Esophagus muscularis mucosa (tissue), 4 donors: ENCODE data around the gene POLR2C. TPM values are rescaled to one million over a fixed set of nuclear protein-coding genes. Genes with fewer than 3 reads are reported as not detected.

Experiments used
- DNase-seq: peaks from one replicate; pipeline ENCODE4 v3.0.0-alpha.2; 2017; ENCODE audit errors: extremely low spot score
- H3K27ac ChIP-seq, 4 donors: fragments of 200-600 bp; sonication (generic); replicated peaks in 1 of 4; 1 replicate in 3 of 4; 2 replicates in 1 of 4; pipeline ENCODE4 v1.5.1; 2016 to 2019; ENCODE audit warnings: mild to moderate bottlenecking in 1 of 4
- H3K27me3 ChIP-seq, 4 donors: fragments of 200-600 bp; sonication (generic); one replicate each; pipeline versions ENCODE4 v1.5.1 to v1.6.0; 2016 to 2019
- H3K36me3 ChIP-seq, 4 donors: fragments of 200-600 bp; sonication (generic); one replicate each; pipeline ENCODE4 v1.5.1; 2016 to 2019
- H3K4me1 ChIP-seq, 4 donors: fragments of 200-600 bp; sonication (generic); one replicate each; pipeline ENCODE4 v1.5.1; 2016 to 2019
- H3K4me3 ChIP-seq, 4 donors: fragments of 200-600 bp; sonication (generic); 1 replicate in 2 of 4; 2 replicates in 2 of 4; pipeline ENCODE4 v1.5.1; 2016 to 2019; ENCODE audit warnings: mild to moderate bottlenecking in 4 of 4, moderate library complexity in 1 of 4
- H3K9me3 ChIP-seq, 4 donors: fragments of 200-600 bp; sonication (generic); 1 replicate in 3 of 4; 2 replicates in 1 of 4; pipeline ENCODE4 v1.5.1; 2016 to 2019
- CTCF ChIP-seq, 3 experiments: fragments of 200-600 bp in 2 of 3; fragments of 450-650 bp in 1 of 3; sonication (generic) in 2 of 3; IDR thresholded peaks; one replicate each; pipeline ENCODE4 v1.5.1; 2017 to 2019; ENCODE audit warnings: antibody characterized with exemption in 3 of 3, mild to moderate bottlenecking in 2 of 3, moderate library complexity in 1 of 3
- EP300 ChIP-seq: sonication (generic); formaldehyde crosslinking; IDR thresholded peaks from one replicate; pipeline ENCODE4 v1.6.1; 2017; ENCODE audit warnings: antibody characterized with exemption
- POLR2A ChIP-seq: fragments of 450-650 bp; IDR thresholded peaks from one replicate; pipeline ENCODE4 v1.6.1; 2017; ENCODE audit warnings: antibody characterized with exemption, moderate library complexity, mild to moderate bottlenecking, low read depth
- POLR2AphosphoS5 ChIP-seq, 2 donors: sonication (generic); formaldehyde crosslinking; IDR thresholded peaks; one replicate each; pipeline ENCODE4 v1.6.1; 2017; ENCODE audit warnings: antibody characterized with exemption in 2 of 2
- WGBS: methylation state at CpG from one replicate; pipeline ENCODE4 v1.1.5; 2018; 5-methylcytosine and 5-hydroxymethylcytosine counted together
- intact Hi-C: fragments of 100-400 bp; cut with DNase I; formaldehyde crosslinking; loops from one replicate; pipeline ENCODE4 v1.15.1; 2023
- total RNA-seq, 4 donors: library from RNA; depleted of rRNA; stranded (reverse); fragments of >200 nt; gene quantifications; one replicate each; pipeline versions ENCODE4 v1.1.0 to v1.2.1, GENCODE V29; 2016

Gene POLR2C
- total RNA-seq, 4 donors from 2014 or later = 95.5 to 154 (median 107) TPM

GRCh38 chr16:57419506-57419905 is 43.0 kb upstream of the POLR2C start:
- Histone ChIP-seq H3K27ac (peak overlapping the region in 3 of 4 donors; percentile 16 to 60 (median 46)), H3K9me3 (no peaks in the 10 kb centered on the region), H3K36me3 (no peaks in the 10 kb centered on the region), H3K27me3 (no peaks in the 10 kb centered on the region), H3K4me3 (no peak overlapping the region), H3K4me1 (peaks cover 38 to 54% (median 47%) of the 10 kb centered on the region in 4 donors)
- TF ChIP-seq CTCF (IDR thresholded peaks at IDR 0.05) = no peak
- TF ChIP-seq POLR2AphosphoS5 (IDR thresholded peaks at IDR 0.05) = no peak
- no peak for TF ChIP-seq POLR2A
- no peak for TF ChIP-seq EP300
- DNase-seq = no peak
- 69% methylated on average over 6 of the region's 6 CpGs for WGBS
- intact Hi-C loops = loop anchor here (5.0 kb wide), 2 partner anchors 47 to 98 kb away; partner anchors contain the start of gene CX3CL1

DNA sequence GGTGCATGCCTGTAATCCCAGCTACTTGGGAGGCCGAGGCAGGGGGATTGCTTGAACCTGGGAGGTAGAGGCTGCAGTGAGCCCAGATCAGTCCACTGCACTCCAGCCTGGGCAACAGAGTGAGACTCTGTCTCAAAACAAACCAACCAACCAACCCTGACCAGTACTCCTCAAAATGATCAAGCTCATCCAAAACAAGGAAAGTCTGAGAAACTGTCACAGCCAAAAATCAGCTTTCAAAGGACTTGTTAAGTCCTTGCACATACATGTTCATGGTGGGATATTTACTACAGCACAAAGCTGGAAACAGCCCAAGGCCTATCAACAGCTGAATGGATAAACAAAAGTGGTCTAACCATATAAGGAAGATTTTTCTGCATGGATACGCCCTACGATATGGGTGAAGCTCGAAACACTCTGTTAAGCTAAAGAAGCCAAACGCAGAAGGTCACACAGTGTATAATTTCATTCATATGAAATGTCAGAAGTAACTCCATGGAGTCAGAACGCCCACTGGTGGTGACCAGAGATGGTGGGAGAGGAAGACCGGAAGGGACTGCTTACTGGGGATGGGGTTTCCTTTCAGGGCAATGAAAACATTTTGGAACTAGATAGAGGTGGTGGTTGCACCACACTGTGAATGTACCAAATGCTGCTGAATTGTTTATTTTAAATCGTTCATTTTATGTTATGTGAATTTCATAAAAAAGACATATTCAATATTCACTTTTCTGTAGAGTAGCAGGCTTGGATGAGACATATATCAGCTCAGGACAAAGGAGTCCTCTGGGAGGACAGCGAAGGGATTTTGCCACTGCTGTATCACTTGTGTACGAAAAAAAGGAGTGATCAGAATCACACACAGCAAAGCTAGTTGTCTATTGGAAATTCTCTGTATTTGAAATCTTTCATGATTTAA is 40.2 kb upstream of the POLR2C start:
- Histone ChIP-seq H3K27ac (peak overlapping the region; percentile 9 to 57 (median 40)), H3K36me3 (peaks cover 0 to 9% (median 5%) of the 10 kb centered on the region in 4 donors), H3K9me3 (no peaks in the 10 kb centered on the region), H3K4me3 (no peak overlapping the region), H3K27me3 (no peaks in the 10 kb centered on the region), H3K4me1 (peaks cover 36 to 46% (median 42%) of the 10 kb centered on the region in 4 donors)
- 28% methylated on average over 9 of the region's 10 CpGs for WGBS
- TF ChIP-seq EP300 = no peak
- TF ChIP-seq POLR2A = no peak
- TF ChIP-seq CTCF (IDR thresholded peaks at IDR 0.05) = peak; percentile 72 to 78 (median 76)
- TF ChIP-seq POLR2AphosphoS5 (IDR thresholded peaks at IDR 0.05) = peak; percentile 16 to 40
- intact Hi-C loops = loop anchor here (5.0 kb wide), 1 partner anchor 330 kb away; the partner anchor contains the start of gene CPNE2
- DNase-seq = no peak

- H3K9me3 ChIP-seq = no peaks in the 10 kb centered on the region
- peaks cover 2 to 18% (median 12%) of the 10 kb centered on the region in 4 donors for H3K36me3 ChIP-seq
- 92% methylated on average over 2 of the region's 2 CpGs for WGBS
- TF ChIP-seq CTCF (IDR thresholded peaks at IDR 0.05) (no peak), POLR2A (no peak), POLR2AphosphoS5 (IDR thresholded peaks at IDR 0.05) (no peak), EP300 (no peak)
- peaks cover 27 to 37% (median 34%) of the 10 kb centered on the region in 4 donors for H3K4me1 ChIP-seq
- no peak overlapping the region for H3K4me3 ChIP-seq
- H3K27me3 ChIP-seq = no peaks in the 10 kb centered on the region
- intact Hi-C loops = loop anchor here (5.0 kb wide), 1 partner anchor 331 kb away; the partner anchor contains the start of gene CPNE2
- no peak for DNase-seq
- peak overlapping the region in 1 of 4 donors; percentile 18 for H3K27ac ChIP-seq
Observed at GRCh38 chr16:57423152-57423551, 39.3 kb upstream of the POLR2C start.

- intact Hi-C loops = loop anchor here (5.0 kb wide), 1 partner anchor 332 kb away; the partner anchor contains the start of gene CPNE2
- peak overlapping the region in 1 of 4 donors; percentile 20 for H3K27ac ChIP-seq
- H3K4me3 ChIP-seq = no peak overlapping the region
- peaks cover 20 to 25% (median 22%) of the 10 kb centered on the region in 4 donors for H3K4me1 ChIP-seq
- WGBS = 59% methylated on average over 3 of the region's 3 CpGs
- H3K9me3 ChIP-seq = no peaks in the 10 kb centered on the region
- no peak for TF ChIP-seq POLR2A
- no peak for TF ChIP-seq EP300
- no peak for TF ChIP-seq CTCF (IDR thresholded peaks at IDR 0.05)
- TF ChIP-seq POLR2AphosphoS5 (IDR thresholded peaks at IDR 0.05) = no peak
- no peaks in the 10 kb centered on the region for H3K27me3 ChIP-seq
- DNase-seq = no peak
- peaks cover 14 to 32% (median 26%) of the 10 kb centered on the region in 4 donors for H3K36me3 ChIP-seq
Observed at GRCh38 chr16:57424583-57424982, 37.9 kb upstream of the POLR2C start.
